HUES6 (cell line): ENCODE data around the gene VPS41.

Experiments used
- H3K27ac ChIP-seq: 2 replicates; pipeline ENCODE4 v1.7.0; 2013; ENCODE audit warnings: low read depth, mild to moderate bottlenecking, low read length, inconsistent platforms
- H3K27me3 ChIP-seq: 2 replicates; pipeline ENCODE4 v1.6.1; 2013; ENCODE audit warnings: low read length; ENCODE audit not compliant: control insufficient read depth, insufficient read depth
- H3K36me3 ChIP-seq: 2 replicates; pipeline ENCODE4 v1.6.1; 2013; ENCODE audit warnings: low read length; ENCODE audit not compliant: control insufficient read depth, insufficient read depth
- H3K4me1 ChIP-seq: 2 replicates; pipeline ENCODE4 v1.6.1; 2013; ENCODE audit warnings: low read length; ENCODE audit not compliant: control insufficient read depth, insufficient read depth
- H3K4me3 ChIP-seq: 2 replicates; pipeline ENCODE4 v1.5.1; 2013; ENCODE audit warnings: low read depth, low read length
- H3K9ac ChIP-seq: one replicate; pipeline ENCODE4 v1.6.1; 2013; ENCODE audit warnings: mild to moderate bottlenecking, low read length
- H3K9me3 ChIP-seq: 2 replicates; pipeline ENCODE4 v1.6.1; 2013; ENCODE audit warnings: low read depth, low read length; ENCODE audit not compliant: control insufficient read depth, insufficient read depth

VPS41 gene

GRCh38 chr7:38936641-38937040 is 27.6 kb upstream of the VPS41 start:
- Histone ChIP-seq H3K27me3 (no peaks in the 10 kb centered on the region), H3K9me3 (no peaks in the 10 kb centered on the region)

GRCh38 chr7:38934536-38934935 is 25.5 kb upstream of the VPS41 start:
- no peaks in the 10 kb centered on the region for H3K36me3 ChIP-seq
- H3K4me3 ChIP-seq = no peak overlapping the region
- H3K9ac ChIP-seq = no peak overlapping the region
- no peak overlapping the region for H3K27ac ChIP-seq
- H3K27me3 ChIP-seq = no peaks in the 10 kb centered on the region
- peaks cover 4% of the 10 kb centered on the region for H3K4me1 ChIP-seq
- H3K9me3 ChIP-seq = no peaks in the 10 kb centered on the region

More at GRCh38 chr7:38936641-38937040, 27.6 kb upstream of the VPS41 start:
- Histone ChIP-seq H3K27ac (no peak overlapping the region), H3K9ac (no peak overlapping the region), H3K4me3 (no peak overlapping the region), H3K4me1 (no peaks in the 10 kb centered on the region; the same call in 1 of the 2 replicates), H3K36me3 (no peaks in the 10 kb centered on the region)

GRCh38 chr7:38934051-38934450 is 25.1 kb upstream of the VPS41 start:
- Histone ChIP-seq H3K27ac (no peak overlapping the region), H3K4me3 (no peak overlapping the region), H3K9ac (no peak overlapping the region), H3K9me3 (no peaks in the 10 kb centered on the region), H3K36me3 (no peaks in the 10 kb centered on the region), H3K4me1 (peaks cover 9% of the 10 kb centered on the region), H3K27me3 (no peaks in the 10 kb centered on the region)

GRCh38 chr7:38932509-38933168 is 23.6 kb upstream of the VPS41 start:
- Histone ChIP-seq H3K27me3 (no peaks in the 10 kb centered on the region), H3K9me3 (no peaks in the 10 kb centered on the region), H3K27ac (no peak overlapping the region), H3K4me1 (peaks cover 9% of the 10 kb centered on the region), H3K9ac (no peak overlapping the region), H3K4me3 (no peak overlapping the region), H3K36me3 (no peaks in the 10 kb centered on the region)

GRCh38 chr7:38929460-38930171 is 20.6 kb upstream of the VPS41 start:
- Histone ChIP-seq H3K36me3 (no peaks in the 10 kb centered on the region), H3K4me1 (peaks cover 9% of the 10 kb centered on the region), H3K27me3 (no peaks in the 10 kb centered on the region), H3K27ac (no peak overlapping the region), H3K9me3 (no peaks in the 10 kb centered on the region), H3K9ac (no peak overlapping the region), H3K4me3 (no peak overlapping the region)

GRCh38 chr7:38928506-38928905 is 19.5 kb upstream of the VPS41 start:
- Histone ChIP-seq H3K4me3 (no peak overlapping the region), H3K27me3 (no peaks in the 10 kb centered on the region), H3K4me1 (peaks cover 9% of the 10 kb centered on the region; the same call in 1 of the 2 replicates), H3K9ac (no peak overlapping the region), H3K36me3 (no peaks in the 10 kb centered on the region), H3K9me3 (no peaks in the 10 kb centered on the region), H3K27ac (no peak overlapping the region)

- Histone ChIP-seq H3K27me3 (no peaks in the 10 kb centered on the region), H3K27ac (no peak overlapping the region), H3K4me3 (no peak overlapping the region), H3K9ac (no peak overlapping the region), H3K4me1 (peaks cover 9% of the 10 kb centered on the region; the same call in 1 of the 2 replicates), H3K36me3 (no peaks in the 10 kb centered on the region), H3K9me3 (no peaks in the 10 kb centered on the region)
Measured at GRCh38 chr7:38927751-38928150, 18.8 kb upstream of the VPS41 start.

- Histone ChIP-seq H3K9me3 (no peaks in the 10 kb centered on the region), H3K4me3 (no peak overlapping the region), H3K4me1 (no peaks in the 10 kb centered on the region), H3K36me3 (no peaks in the 10 kb centered on the region), H3K9ac (no peak overlapping the region), H3K27me3 (no peaks in the 10 kb centered on the region), H3K27ac (no peak overlapping the region)
Measured at GRCh38 chr7:38920731-38921130, 11.7 kb upstream of the VPS41 start.

GRCh38 chr7:38916396-38916795 is 7.4 kb upstream of the VPS41 start:
- Histone ChIP-seq H3K27ac (no peak overlapping the region), H3K9ac (no peak overlapping the region), H3K4me1 (no peaks in the 10 kb centered on the region), H3K4me3 (no peak overlapping the region), H3K27me3 (no peaks in the 10 kb centered on the region), H3K36me3 (no peaks in the 10 kb centered on the region), H3K9me3 (no peaks in the 10 kb centered on the region)

GRCh38 chr7:38909870-38910269 is 879 bp upstream of the VPS41 start:
- no peak overlapping the region for H3K9ac ChIP-seq
- H3K27ac ChIP-seq = no peak overlapping the region
- no peaks in the 10 kb centered on the region for H3K4me1 ChIP-seq
- H3K36me3 ChIP-seq = no peaks in the 10 kb centered on the region
- H3K27me3 ChIP-seq = no peaks in the 10 kb centered on the region
- H3K4me3 ChIP-seq = no peak overlapping the region
- H3K9me3 ChIP-seq = no peaks in the 10 kb centered on the region

GRCh38 chr7:38907766-38908165 is 1.2 kb downstream of the VPS41 start:
- Histone ChIP-seq H3K27me3 (no peaks in the 10 kb centered on the region), H3K4me1 (no peaks in the 10 kb centered on the region), H3K9ac (no peak overlapping the region), H3K4me3 (peak overlapping the region; percentile 87), H3K27ac (no peak overlapping the region), H3K36me3 (no peaks in the 10 kb centered on the region), H3K9me3 (no peaks in the 10 kb centered on the region)
